T-helper 1 cell treated with Interleukin-12 subunit alpha and Interleukin-12 subunit beta and Interleukin-4 antibody, amounts not matched to agents 30 ng/mL and 1 ng/mL, for 36 hours (primary cell): ENCODE results near the gene MAP7D3. TPM values are rescaled to one million over a fixed set of nuclear protein-coding genes. Genes with fewer than 3 reads are reported as not detected.

ENCODE experiments used
- intact Hi-C: fragments of 100-400 bp; cut with micrococcal nuclease; formaldehyde crosslinking; loops from one replicate; pipeline ENCODE4 v1.15.1; 2024
- total RNA-seq: library from RNA; stranded (reverse); gene quantifications from 2 replicates; pipeline ENCODE4 v1.2.3, GENCODE V29; 2022

Gene MAP7D3
- total RNA-seq, 1 donor from 2014 or later = 17.2 TPM

GRCh38 chrX:136206916-136207315, 44.3 kb downstream of the MAP7D3 start:
- intact Hi-C loops = loop anchor here (10.0 kb wide), 1 partner anchor 48 kb away; the partner anchor contains the start of gene MAP7D3

- intact Hi-C loops = loop anchor here (10.0 kb wide), 1 partner anchor 49 kb away; the partner anchor contains the start of gene MAP7D3
These were observed 45.3 kb downstream of the MAP7D3 start for GRCh38 chrX:136205882-136206380.

- intact Hi-C loops = loop anchor here (5.0 to 10.0 kb wide), 2 partner anchors 50 to 217 kb away; partner anchors contain the start of genes MAP7D3 and SLC9A6
These were observed 46.6 kb downstream of the MAP7D3 start for GRCh38 chrX:136204571-136204970.

GRCh38 chrX:136203951-136204350, 47.2 kb downstream of the MAP7D3 start:
- intact Hi-C loops = loop anchor here (1.0 to 10.0 kb wide), 3 partner anchors 11 to 217 kb away; partner anchors contain the start of genes MAP7D3 and SLC9A6

GRCh38 chrX:136203438-136203837, 47.8 kb downstream of the MAP7D3 start:
- intact Hi-C loops = loop anchor here (1.0 to 10.0 kb wide), 3 partner anchors 10 to 216 kb away; partner anchors contain the start of genes MAP7D3 and SLC9A6

GRCh38 chrX:136202889-136203288, 48.3 kb downstream of the MAP7D3 start:
- intact Hi-C loops = loop anchor here (1.0 to 10.0 kb wide), 3 partner anchors 10 to 216 kb away; partner anchors contain the start of genes MAP7D3 and SLC9A6

- intact Hi-C loops = loop anchor here (2.0 to 10.0 kb wide), 4 partner anchors 35 to 214 kb away; partner anchors contain the start of genes MAP7D3 and SLC9A6
These were observed 49.6 kb downstream of the MAP7D3 start for GRCh38 chrX:136201601-136202000.

- intact Hi-C loops = loop anchor here (2.0 to 10.0 kb wide), 4 partner anchors 34 to 213 kb away; partner anchors contain the start of genes MAP7D3 and SLC9A6
These were observed 50.7 kb downstream of the MAP7D3 start for GRCh38 chrX:136200466-136200865.

GRCh38 chrX:136199365-136199764, 51.8 kb downstream of the MAP7D3 start:
- intact Hi-C loops = no loop called here

- intact Hi-C loops = no loop called here
These were observed 52.4 kb downstream of the MAP7D3 start for GRCh38 chrX:136198678-136199243.

GRCh38 chrX:136198010-136198409, 53.2 kb downstream of the MAP7D3 start:
- intact Hi-C loops = no loop called here

- intact Hi-C loops = no loop called here
These were observed 54.5 kb downstream of the MAP7D3 start for GRCh38 chrX:136196691-136197155.

GRCh38 chrX:136195247-136195646, 56.0 kb downstream of the MAP7D3 start:
- intact Hi-C loops = no loop called here

- intact Hi-C loops = no loop called here
These were observed 56.7 kb downstream of the MAP7D3 start for GRCh38 chrX:136194536-136194935.

- intact Hi-C loops = loop anchor here (1.0 kb wide), 1 partner anchor 10 kb away; no protein-coding TSS in a partner anchor
These were observed 57.4 kb downstream of the MAP7D3 start for GRCh38 chrX:136193771-136194170.

- intact Hi-C loops = loop anchor here (1.0 kb wide), 1 partner anchor 10 kb away; no protein-coding TSS in a partner anchor
These were observed 58.3 kb downstream of the MAP7D3 start for GRCh38 chrX:136192839-136193414.

GRCh38 chrX:136192135-136192534, 59.1 kb downstream of the MAP7D3 start:
- intact Hi-C loops = no loop called here

- intact Hi-C loops = no loop called here
These were observed 60.0 kb downstream of the MAP7D3 start for GRCh38 chrX:136191171-136191570.

GRCh38 chrX:136190038-136190713, 61.0 kb downstream of the MAP7D3 start:
- intact Hi-C loops = no loop called here

- intact Hi-C loops = no loop called here
These were observed 62.0 kb downstream of the MAP7D3 start for GRCh38 chrX:136189222-136189621.

- intact Hi-C loops = no loop called here
These were observed 65.2 kb downstream of the MAP7D3 start for GRCh38 chrX:136186023-136186413.
